GM10266 (cell line): ENCODE results near the gene ARAP3.

Experiments used
- DNase-seq: peaks from one replicate; pipeline ENCODE4 v3.0.0; 2012; ENCODE audit errors: extremely low spot score
- CTCF ChIP-seq: IDR thresholded peaks from 2 replicates; pipeline ENCODE4 v1.5.1; 2012; ENCODE audit warnings: mild to moderate bottlenecking, low read depth; ENCODE audit not compliant: control insufficient read depth, insufficient read depth; ENCODE audit errors: missing control alignments

Gene ARAP3

GRCh38 chr5:141635646-141636045 lies 46.4 kb downstream of the ARAP3 start:
- no peak for TF ChIP-seq CTCF
- DNase-seq: no peak

GRCh38 chr5:141634720-141635119 lies 47.3 kb downstream of the ARAP3 start:
- DNase-seq: no peak
- no peak for TF ChIP-seq CTCF

GRCh38 chr5:141633871-141634561 lies 48.0 kb downstream of the ARAP3 start:
- DNase-seq: peak; percentile 76
- TF ChIP-seq CTCF: no peak

- no peak for TF ChIP-seq CTCF
- no peak for DNase-seq
Measured at GRCh38 chr5:141632650-141633049, 49.4 kb downstream of the ARAP3 start.

GRCh38 chr5:141630570-141631140 lies 51.4 kb downstream of the ARAP3 start:
- TF ChIP-seq CTCF: no peak
- no peak for DNase-seq

- DNase-seq: no peak
- no peak for TF ChIP-seq CTCF
Measured at GRCh38 chr5:141628175-141628788, 53.7 kb downstream of the ARAP3 start.

- DNase-seq: no peak
- no peak for TF ChIP-seq CTCF
Measured at GRCh38 chr5:141623611-141624010, 58.4 kb downstream of the ARAP3 start.
